ENCODE data around the gene TLR2.
"Not testable (repeated sequence)": the region's sequence is repeated elsewhere in the genome, so short reads cannot be mapped to it uniquely, and the experiment has no call there.

TLR2 gene

DNA sequence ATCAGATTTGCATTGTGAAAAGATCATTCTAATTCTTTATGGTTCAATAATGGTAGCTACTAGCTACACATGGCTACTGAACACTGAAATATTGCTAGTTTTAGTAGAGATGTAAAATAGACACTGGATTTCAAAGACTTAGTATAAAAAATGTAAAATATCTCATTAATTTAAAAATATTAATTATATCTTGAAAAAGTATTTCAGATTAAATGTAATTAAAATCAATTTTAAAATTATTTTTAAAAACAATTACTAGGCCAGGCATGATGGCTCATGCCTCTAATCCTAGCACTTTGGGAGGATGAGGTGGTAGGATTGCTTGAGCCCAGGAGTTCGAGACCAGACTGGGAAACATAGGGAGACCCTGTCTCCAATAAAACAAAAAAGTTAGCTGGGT, 20.4 kb upstream of the TLR2 start:
- no peak for DNase-seq

DNA sequence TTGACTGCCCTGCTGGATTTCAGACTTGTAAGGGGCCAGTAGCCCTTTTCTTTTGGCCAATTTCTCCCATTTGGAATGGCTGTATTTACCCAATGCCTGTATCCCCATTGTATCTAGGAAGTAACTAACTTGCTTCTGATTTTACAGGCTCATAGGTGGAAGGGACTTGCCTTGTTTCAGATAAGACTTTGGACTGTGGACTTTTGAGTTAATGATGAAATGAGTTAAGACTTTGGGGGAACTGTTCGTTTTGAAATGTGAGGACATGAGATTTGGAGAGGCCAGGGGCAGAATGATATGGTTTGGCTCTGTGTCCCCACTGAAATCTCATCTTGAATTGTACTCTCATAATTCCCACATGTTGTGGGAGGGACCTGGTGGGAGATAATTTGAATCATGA, 17.6 kb upstream of the TLR2 start:
- not testable (repeated sequence) for DNase-seq

DNA sequence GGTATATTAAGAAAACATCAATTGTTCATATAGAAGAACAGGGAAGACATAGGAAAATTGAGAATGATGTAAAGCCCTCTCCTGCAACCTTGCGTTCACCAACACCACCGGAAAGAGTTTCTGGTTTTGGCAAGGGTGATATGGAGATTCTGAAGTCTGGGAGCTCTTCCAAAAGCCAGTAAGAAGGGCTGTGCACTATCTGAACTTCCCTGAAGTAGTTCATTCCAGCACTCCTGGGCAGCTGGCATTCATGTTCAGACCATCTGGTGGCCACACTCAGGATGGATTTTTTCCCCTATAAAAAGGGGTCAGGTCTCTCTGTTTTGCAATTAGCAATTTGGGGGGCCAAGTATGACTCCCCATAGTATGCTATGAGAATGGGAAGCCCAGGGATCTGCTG, 15.4 kb upstream of the TLR2 start:
- no peak for DNase-seq

GRCh38 chr4:153669838-153670237, 14.2 kb upstream of the TLR2 start:
- DNase-seq: no peak

GRCh38 chr4:153676486-153676885, 7.6 kb upstream of the TLR2 start:
- no peak for DNase-seq

- DNase-seq: no peak
Observed at GRCh38 chr4:153676984-153677383, 7.1 kb upstream of the TLR2 start.

GRCh38 chr4:153679486-153679885, 4.6 kb upstream of the TLR2 start:
- no peak for DNase-seq

DNA sequence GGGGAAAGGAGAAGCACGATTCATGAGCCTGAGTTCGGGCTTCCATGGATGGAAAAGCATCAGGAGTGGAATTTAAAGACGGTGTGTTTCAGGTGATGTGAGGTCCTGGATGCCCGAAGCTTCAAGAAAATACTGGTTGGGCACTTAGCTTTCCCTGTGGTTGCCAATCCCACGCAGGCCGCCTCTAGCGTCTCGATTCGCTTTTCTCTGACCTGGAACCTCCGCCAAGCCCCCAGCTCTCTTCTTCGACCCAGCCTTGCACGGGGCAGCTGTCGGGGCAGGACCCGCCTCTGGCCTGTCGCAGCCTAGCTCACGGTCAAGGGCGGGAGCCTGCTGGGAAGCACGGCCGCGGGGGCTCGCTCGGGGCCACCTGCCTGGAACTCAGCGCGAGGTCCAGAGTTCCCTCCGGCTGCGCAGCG, 308 bp upstream of the TLR2 start:
- DNase-seq: no peak

- no peak for DNase-seq
Observed at GRCh38 chr4:153684971-153685371, 891 bp downstream of the TLR2 start.

DNA sequence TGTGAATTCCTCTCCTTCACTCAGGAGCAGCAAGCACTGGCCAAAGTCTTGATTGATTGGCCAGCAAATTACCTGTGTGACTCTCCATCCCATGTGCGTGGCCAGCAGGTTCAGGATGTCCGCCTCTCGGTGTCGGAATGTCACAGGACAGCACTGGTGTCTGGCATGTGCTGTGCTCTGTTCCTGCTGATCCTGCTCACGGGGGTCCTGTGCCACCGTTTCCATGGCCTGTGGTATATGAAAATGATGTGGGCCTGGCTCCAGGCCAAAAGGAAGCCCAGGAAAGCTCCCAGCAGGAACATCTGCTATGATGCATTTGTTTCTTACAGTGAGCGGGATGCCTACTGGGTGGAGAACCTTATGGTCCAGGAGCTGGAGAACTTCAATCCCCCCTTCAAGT, 20.4 kb downstream of the TLR2 start:
- no peak for DNase-seq

DNA sequence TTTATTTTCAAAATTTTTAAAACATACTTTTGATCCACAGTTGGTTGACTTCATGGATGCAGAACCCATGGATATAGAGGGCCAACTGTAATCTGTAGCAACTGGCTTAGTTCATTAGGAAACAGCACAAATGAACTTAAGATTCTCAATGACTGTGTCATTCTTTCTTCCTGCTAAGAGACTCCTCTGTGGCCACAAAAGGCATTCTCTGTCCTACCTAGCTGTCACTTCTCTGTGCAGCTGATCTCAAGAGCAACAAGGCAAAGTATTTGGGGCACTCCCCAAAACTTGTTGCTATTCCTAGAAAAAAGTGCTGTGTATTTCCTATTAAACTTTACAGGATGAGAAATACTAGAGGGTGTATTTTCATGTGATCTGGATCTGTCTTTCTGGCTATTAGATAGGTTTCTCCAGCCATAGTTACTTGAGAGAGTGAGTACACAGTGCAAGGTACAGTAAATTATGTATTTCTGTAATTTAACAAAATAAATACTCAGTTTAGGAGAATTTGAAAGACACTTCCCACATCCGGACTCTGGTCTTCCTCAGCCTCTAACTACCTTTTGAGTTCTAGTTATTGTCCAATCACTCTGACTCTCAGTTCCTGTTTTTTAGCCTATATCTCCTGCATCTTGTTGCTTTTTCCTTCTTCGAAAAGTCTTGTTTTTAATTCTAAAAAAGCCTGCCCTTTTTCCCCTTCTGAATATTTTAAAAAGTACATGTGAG, 21.8 kb downstream of the TLR2 start:
- no peak for DNase-seq

DNA sequence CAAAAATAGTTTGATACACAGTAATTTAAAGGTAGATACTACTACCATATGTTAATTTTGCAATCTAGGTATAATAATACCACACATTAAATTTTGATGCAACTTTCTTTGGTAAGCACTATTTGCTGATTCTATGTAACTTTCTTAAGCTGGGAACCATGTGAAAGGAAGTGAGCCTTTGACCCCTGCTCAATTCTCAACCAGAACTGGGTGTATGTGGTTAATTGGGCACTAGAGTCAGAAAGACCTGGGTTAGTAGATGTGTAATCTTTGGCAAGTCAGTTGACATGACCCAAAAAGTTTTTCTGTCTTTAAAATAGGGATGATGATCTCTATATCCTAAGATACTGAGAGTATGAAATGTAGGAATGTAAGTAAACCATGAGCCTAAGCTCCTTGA, 22.4 kb downstream of the TLR2 start:
- DNase-seq: no peak

DNA sequence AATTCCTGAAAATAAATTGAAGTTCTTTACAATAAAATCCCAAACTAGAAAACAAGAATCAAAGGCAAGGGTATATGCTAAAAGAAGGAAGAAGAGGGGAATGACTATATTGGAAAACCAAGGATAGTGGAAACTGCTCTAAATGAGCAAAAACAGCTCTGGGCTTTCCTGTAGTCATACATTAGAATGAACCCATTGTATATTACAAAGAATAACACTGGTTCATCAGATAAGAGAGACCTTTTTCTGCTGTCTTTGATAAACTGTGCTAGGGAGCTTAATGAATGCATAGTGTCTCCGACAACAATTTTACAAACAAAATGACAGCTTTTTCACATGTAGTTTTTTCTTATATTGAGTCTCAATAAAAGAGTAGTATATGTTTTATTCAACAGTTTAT, 26.6 kb downstream of the TLR2 start:
- DNase-seq: no peak

- no peak for DNase-seq
Observed at GRCh38 chr4:153713866-153714646, 30.0 kb downstream of the TLR2 start.

- no peak for DNase-seq
Observed at GRCh38 chr4:153722036-153722435, 38.0 kb downstream of the TLR2 start.

DNA sequence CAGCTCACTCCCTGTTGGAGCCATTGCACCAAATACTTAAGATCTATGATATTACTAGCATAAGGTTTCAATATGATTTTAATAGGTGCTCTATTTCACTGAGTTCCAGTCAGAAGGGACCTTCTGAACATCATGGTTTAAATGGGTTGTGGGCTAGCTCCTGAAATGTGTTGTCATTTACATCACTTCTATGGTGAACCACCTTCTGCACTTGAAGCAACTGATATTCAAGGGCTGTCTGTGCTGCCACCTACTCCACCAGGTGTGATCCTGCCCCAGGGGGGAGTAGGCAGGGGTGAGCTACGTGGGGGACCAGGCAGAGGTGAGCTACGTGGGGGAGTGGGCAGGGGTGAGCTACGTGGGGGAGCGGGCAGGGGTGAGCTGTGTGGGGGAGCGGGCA, 40.5 kb downstream of the TLR2 start:
- DNase-seq: no peak

DNA sequence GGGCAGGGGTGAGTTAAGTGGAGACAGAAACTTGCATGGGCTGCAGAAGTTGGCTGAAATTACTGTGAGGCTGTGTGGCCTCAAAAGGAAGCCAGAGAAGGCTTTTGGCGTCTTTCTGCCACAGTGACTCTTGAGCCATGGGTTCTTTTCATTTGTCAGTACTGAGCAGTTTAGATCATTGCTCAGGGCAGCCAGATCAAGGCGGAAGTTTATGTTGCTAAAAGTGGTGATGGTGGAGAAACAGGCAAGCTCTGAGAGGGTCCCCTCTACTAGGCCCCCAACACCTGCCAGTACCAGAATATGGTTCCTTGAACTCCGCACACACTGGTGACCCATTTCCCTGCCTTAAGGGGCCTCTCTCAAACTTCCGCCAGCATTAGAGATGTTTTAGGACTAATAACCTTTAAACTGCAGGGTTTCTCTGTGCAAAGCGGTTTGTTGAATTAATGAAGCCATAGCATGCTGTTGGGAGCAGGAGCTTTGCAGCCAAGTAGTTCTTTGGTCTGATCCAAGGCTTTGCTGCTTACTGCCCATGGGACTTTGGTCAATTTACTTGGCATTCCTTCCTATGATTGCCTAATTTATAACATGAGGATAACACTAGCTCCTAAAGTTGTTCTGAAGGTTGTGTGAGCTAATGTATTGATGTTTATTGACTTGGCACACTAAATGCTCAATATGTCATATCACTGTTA, 41.2 kb downstream of the TLR2 start:
- peak; percentile 51 for DNase-seq

GRCh38 chr4:153725831-153726154, 41.7 kb downstream of the TLR2 start:
- DNase-seq: no peak

DNA sequence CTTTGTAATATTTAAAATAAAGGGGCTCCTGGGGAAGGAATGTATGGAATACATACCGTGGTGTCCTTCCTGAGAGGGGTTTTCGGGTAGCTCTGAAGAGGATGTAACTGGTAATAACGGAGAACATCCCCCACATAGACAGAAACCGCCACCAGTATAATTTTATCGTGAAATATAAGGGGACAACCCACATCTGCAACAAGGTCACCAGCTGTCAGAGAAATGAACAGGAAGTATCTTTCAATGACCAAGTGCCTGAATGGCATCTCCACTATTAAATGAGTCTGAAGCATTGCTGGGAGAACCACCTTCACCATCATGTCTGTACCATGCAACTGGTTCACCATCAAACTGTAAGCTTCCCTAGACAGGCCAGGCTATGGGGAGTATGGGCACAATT, 44.1 kb downstream of the TLR2 start:
- DNase-seq: no peak

GRCh38 chr4:153728660-153729059, 44.6 kb downstream of the TLR2 start:
- no peak for DNase-seq

DNA sequence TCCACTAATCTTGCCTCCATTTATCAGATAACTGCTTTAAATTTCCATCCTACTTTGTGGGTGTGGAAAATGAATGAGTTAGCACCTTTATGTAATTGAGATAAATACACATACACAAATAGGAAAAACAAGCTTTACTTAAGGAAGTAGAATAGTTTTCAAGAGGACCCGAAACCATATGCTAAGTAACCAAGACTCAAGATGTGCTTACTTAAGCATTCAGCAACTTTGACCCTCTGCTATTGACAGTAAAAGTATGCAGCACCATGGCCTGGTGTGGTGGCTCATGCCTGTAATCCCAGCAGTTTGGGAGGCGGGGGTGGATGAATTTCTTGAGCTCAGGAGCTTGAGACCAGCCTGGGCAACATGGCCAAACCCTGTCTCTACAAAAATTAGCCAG, 45.8 kb downstream of the TLR2 start:
- DNase-seq: no peak

- peak; percentile 45 for DNase-seq
Observed at GRCh38 chr4:153731239-153731638, 47.2 kb downstream of the TLR2 start.

- no peak for DNase-seq
Observed at GRCh38 chr4:153733751-153734448, 49.8 kb downstream of the TLR2 start.

Measured in femur (tissue), 1 donor.